HG02588 (cell line): ENCODE results near the gene FLRT1.
"Not testable (repeated sequence)": the region's sequence is repeated elsewhere in the genome, so short reads cannot be mapped to it uniquely, and the experiment has no call there.

Experiments
- ATAC-seq: cut with Tn5 transposase; IDR thresholded peaks from one replicate; pipeline ENCODE4 v1.9.1; 2021; ENCODE audit warnings: mild to moderate bottlenecking, moderate library complexity; ENCODE audit not compliant: unreplicated experiment

FLRT1 gene

DNA sequence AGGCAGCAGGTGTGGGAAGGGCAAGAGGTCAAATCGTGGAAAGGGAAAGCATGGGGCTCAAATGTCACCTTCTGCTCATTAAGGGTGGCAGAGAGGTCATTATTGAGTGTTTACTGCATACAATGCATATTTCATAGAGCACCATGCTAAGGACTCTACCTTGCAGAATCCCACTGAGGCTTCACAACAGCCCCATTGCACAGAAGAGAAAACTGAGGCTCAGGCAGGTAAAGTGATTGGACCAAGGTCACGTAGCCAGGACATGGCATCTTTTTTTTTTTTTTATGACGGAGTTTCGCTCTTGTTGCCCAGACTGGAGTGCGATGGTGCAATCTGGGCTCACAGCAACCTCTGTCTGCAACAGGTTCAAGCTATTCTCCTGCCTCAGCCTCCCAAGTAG is 7.8 kb downstream of the FLRT1 start:
- ATAC-seq, result no peak

GRCh38 chr11:64044730-64045393 is 9.1 kb downstream of the FLRT1 start:
- no peak for ATAC-seq

DNA sequence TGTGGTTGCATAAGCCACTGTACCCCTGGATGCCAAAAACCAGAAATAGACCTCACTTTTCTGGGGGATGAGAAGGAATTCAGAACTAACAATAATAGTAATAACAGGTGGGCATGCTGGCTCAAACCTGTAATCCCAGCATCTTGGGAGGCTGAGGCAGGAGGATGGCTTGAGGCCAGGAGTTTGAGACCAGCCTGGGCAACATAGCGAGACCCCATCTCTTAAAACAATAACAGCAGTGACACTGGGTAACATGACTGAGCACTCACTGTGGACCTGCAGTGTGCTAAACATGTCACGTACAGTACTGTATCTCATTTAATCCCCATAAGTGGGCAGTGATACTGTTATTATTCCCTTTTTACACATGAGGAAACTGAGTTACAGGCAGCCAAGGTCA is 10.0 kb downstream of the FLRT1 start:
- no peak for ATAC-seq

GRCh38 chr11:64047373-64047772 is 11.6 kb downstream of the FLRT1 start:
- not testable (repeated sequence) for ATAC-seq

GRCh38 chr11:64048042-64048854 is 12.5 kb downstream of the FLRT1 start:
- ATAC-seq, result no peak

DNA sequence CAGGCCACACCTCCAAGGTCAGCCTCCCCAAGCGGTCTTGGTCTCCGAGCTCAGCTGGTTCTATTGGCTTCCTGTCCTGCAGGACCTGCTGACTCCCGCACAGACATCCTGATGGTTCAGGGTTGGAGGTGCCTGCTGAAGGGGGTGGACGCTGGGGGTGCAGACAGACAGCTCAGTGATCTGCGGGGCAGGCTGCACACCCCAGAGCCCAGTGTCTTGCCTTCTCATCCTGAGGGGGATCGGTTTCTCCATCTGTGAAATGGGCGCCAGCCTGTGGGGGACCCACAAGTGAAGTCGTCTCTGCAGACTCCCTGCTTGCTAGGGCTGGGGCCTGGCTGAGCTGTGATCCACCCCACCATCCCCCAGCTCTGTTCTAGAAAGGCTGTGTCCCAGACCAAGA is 13.8 kb downstream of the FLRT1 start:
- no peak for ATAC-seq

- no peak for ATAC-seq
Measured at GRCh38 chr11:64051297-64051696, 15.6 kb downstream of the FLRT1 start.

GRCh38 chr11:64052436-64052835 is 16.7 kb downstream of the FLRT1 start:
- no peak for ATAC-seq

GRCh38 chr11:64052938-64053622 is 17.3 kb downstream of the FLRT1 start:
- ATAC-seq, result no peak

- ATAC-seq, result no peak
Measured at GRCh38 chr11:64053699-64054098, 18.0 kb downstream of the FLRT1 start.

DNA sequence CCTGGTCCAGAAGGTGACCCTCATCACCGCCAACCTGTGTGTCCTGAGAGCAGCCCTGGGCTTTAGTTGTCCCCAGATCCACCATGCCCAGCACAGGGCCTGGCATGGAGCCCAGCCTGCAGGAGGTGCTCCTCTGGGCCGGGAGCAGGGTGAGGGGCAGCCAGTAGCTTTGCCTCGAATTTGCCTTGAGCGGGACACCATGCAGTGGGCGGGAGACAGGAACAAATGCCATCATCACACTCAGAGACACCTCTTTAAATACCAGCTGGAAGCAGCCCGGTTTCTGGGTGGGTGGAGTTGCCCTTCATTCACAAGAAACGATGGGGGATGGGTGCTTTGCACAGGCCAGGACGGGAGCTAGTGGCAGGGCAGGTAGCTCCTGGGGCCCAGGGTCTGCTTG is 19.3 kb downstream of the FLRT1 start:
- ATAC-seq, result no peak

DNA sequence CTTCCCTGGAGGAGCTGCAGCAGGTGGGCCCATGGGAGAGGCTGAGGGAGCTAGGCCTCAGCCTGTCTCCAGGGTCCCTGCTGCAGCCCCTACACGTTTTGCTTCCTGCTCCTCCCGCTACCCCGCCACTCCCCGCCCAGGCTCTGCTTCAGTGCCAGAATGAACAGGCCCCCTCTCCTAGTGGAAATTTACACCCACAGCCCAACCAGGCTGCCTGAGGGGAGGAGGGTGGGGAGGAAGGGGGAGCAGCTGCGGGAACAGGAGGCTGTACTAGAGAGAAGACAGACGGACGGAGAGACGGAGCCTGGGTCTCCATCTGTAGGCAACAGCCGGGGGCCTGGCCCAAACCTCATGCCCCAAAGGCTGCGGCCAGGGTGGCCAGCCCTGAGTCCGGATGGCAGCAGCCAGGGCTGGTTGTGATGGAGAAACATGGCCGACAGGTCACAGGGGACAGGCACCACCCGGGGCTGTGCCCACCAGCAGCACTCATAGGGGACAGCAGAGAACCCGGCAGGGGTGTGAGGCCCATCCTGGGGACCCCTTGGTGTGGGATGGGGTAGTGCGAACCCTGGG is 20.6 kb downstream of the FLRT1 start:
- no peak for ATAC-seq

GRCh38 chr11:64056861-64057260 is 21.1 kb downstream of the FLRT1 start:
- no peak for ATAC-seq

GRCh38 chr11:64057890-64058289 is 22.2 kb downstream of the FLRT1 start:
- no peak for ATAC-seq

GRCh38 chr11:64058494-64058893 is 22.8 kb downstream of the FLRT1 start:
- ATAC-seq, result no peak

DNA sequence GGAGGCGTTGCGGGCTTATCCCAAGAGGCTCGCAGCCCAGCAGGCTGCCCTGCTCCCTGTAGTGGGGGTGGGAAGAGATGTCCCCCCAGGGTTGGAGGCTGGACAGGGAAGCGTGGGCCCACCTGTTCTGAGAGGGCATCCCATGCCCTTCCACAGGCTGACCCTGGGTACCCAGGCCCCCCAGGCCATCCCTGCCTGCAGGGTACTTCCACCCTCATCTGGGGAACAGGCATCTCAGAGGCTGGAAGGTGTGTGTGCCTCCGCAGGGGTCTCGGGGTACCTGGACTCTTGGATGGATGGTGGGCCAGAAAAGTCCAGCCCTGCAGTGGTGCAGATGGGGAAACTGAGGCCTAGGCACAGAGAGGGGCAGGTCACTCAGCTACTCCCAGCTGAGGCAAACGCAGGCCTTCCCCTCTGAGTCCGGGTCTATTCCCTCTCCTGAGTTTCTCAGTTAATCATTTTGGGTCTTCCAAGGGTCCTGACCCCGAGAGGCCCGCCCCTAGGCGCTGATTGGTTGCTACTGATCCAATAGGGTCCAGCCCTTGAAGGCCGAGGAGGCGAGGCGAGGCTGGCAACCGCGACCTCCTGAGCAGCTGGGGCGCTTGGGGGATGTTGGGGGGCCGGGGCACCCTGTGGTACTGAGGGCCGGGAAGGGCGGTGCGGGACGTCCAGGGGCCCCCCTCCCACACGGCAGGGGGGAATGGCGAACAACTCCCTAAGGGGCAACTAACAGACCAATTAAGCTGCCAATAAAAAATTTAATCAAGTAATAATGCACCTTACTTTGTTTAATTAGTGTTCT is 23.8 kb downstream of the FLRT1 start:
- ATAC-seq, result no peak

DNA sequence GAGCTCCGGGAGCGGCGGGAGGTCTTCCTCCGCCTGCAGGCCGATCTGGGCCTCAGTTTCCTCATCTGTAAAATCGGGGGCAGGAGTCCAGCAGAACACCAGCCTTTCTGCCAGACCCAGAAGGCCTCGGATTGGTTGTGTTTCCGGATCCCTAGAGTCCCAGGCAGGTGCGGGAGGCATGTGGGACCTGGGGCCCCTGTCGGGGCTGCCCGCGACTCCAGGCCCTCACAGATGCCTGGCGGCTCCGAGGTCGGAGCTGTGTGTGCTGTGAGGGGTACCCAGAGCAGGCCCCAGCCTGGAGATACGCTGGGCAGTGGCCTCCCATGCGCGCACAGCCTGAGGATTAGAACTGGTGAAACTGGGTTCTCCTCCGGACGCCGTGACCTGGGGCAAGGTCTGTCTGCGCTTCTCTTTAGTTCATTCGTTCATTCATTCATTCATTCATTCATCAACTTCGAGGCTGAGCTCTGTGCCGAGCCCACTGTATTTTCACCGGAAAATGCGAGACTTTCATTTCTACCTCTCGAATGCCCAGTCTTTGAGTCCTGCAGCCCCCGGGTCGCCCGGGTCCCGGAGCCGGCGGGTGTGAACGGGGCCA is 24.6 kb downstream of the FLRT1 start:
- no peak for ATAC-seq

GRCh38 chr11:64060861-64061444 is 25.2 kb downstream of the FLRT1 start:
- ATAC-seq, result no peak

GRCh38 chr11:64062185-64063039 is 26.7 kb downstream of the FLRT1 start:
- no peak for ATAC-seq
